Kidney (tissue), 14 donors: ENCODE data around the gene MARCO. TPM values are rescaled to one million over a fixed set of nuclear protein-coding genes. Genes with fewer than 3 reads are reported as not detected.
"Not testable (repeated sequence)": the region's sequence is repeated elsewhere in the genome, so short reads cannot be mapped to it uniquely, and the experiment has no call there.

Experiments used
- DNase-seq, 5 donors: peaks; one replicate each; pipeline ENCODE4 v3.0.0-alpha.2; 2013 to 2020
- FAIRE-seq: peaks from 2 replicates; lab custom pipeline; 2012; peaks lifted over from hg19 to GRCh38; lab: Jason Lieb, UNC
- H3K27ac ChIP-seq, 2 donors: one replicate each; pipeline ENCODE4 v1.7.0; 2013; ENCODE audit warnings: low read depth in 2 of 2, low read length in 2 of 2, inconsistent platforms in 1 of 2
- H3K27me3 ChIP-seq: one replicate; pipeline ENCODE4 v1.7.1; 2013; ENCODE audit warnings: low read length, inconsistent platforms; ENCODE audit not compliant: control insufficient read depth, insufficient read depth
- H3K36me3 ChIP-seq, 3 donors: one replicate each; pipeline versions ENCODE4 v1.7.0 to v1.7.1; 2013; ENCODE audit warnings: low read length in 3 of 3, control low read depth in 1 of 3, inconsistent platforms in 1 of 3; ENCODE audit not compliant: insufficient read depth in 3 of 3, control insufficient read depth in 2 of 3
- H3K4me1 ChIP-seq, 3 donors: one replicate each; pipeline versions ENCODE4 v1.7.0 to v1.7.1; 2013; ENCODE audit warnings: low read length in 3 of 3, inconsistent platforms in 1 of 3, low read depth in 1 of 3; ENCODE audit not compliant: control insufficient read depth in 2 of 3, insufficient read depth in 2 of 3
- H3K4me3 ChIP-seq, 3 donors: one replicate each; pipeline versions ENCODE4 v1.7.0 to v1.8.1; 2013; ENCODE audit warnings: low read length in 3 of 3, control low read depth in 1 of 3, inconsistent platforms in 1 of 3
- H3K9ac ChIP-seq, 3 donors: one replicate each; pipeline versions ENCODE4 v1.7.0 to v1.7.1; 2013; ENCODE audit warnings: low read length in 3 of 3, control low read depth in 1 of 3, inconsistent platforms in 1 of 3
- H3K9me3 ChIP-seq, 3 donors: one replicate each; pipeline versions ENCODE4 v1.7.0 to v1.7.1; 2013; ENCODE audit warnings: low read length in 3 of 3, control low read depth in 1 of 3, inconsistent platforms in 1 of 3; ENCODE audit not compliant: control insufficient read depth in 2 of 3, insufficient read depth in 1 of 3
- CTCF ChIP-seq: IDR thresholded peaks from 3 replicates; pipeline ENCODE4 v1.5.1; 2012; ENCODE audit warnings: mild to moderate bottlenecking, moderate library complexity, borderline replicate concordance; ENCODE audit not compliant: insufficient read depth; ENCODE audit errors: extremely low read depth
- intact Hi-C: fragments of 100-400 bp; cut with DNase I; formaldehyde crosslinking; loops from one replicate; pipeline ENCODE4 v1.11.1; 2022
- polyA plus RNA-seq: library from polyadenylated mRNA; stranded (reverse); fragments of 350-450 nt; fragmentation: Illumina TruSeq; extraction: RNeasy Lipid Tissue Mini Kit (QIAGEN cat#74804); gene quantifications from one replicate; pipeline ENCODE4 v1.2.3, GENCODE V29; 2014; ENCODE audit warnings: low read depth, low replicate concordance; ENCODE audit not compliant: insufficient read depth
- total RNA-seq: library from RNA; stranded (reverse); fragmentation: NEBNext Ultra II Directional; extraction: Animal tissue kit (Norgen Biotek cat#: 25700); gene quantifications from one replicate; pipeline ENCODE4 v1.2.1, GENCODE V29; 2021
- donor health status: control.
- donor health status: control.
- donor health status: control.
- donor health status: control.
- donor health status: control.
- donor health status: DM: yes; HTN: yes; CAD: no.
- donor health status: Normal renal cell carcinoma (clear cell type).

MARCO gene
- total and polyA plus RNA-seq, 2 donors from 2014 or later = 0.65 to 4.6 TPM

- intact Hi-C loops = no loop called here
- Histone ChIP-seq H3K4me3 (no peak overlapping the region), H3K27me3 (no peaks in the 10 kb centered on the region), H3K4me1 (peaks cover 0 to 2% (median 0%) of the 10 kb centered on the region in 3 donors), H3K36me3 (no peaks in the 10 kb centered on the region), H3K27ac (no peak overlapping the region), H3K9me3 (no peaks in the 10 kb centered on the region), H3K9ac (no peak overlapping the region)
- DNase-seq = no peak
- no peak for TF ChIP-seq CTCF
- no peak for FAIRE-seq
Observed at GRCh38 chr2:119026890-119027289, 84.9 kb downstream of the MARCO start.

- FAIRE-seq (no peak), DNase-seq (peak in 1 of 5 donors; percentile 16)
- TF ChIP-seq CTCF = no peak
- H3K9ac ChIP-seq = no peak overlapping the region
- no peak overlapping the region for H3K4me3 ChIP-seq
- no peaks in the 10 kb centered on the region for H3K36me3 ChIP-seq
- H3K27ac ChIP-seq = no peak overlapping the region
- peaks cover 0 to 2% (median 0%) of the 10 kb centered on the region in 3 donors for H3K4me1 ChIP-seq
- no peaks in the 10 kb centered on the region for H3K27me3 ChIP-seq
- intact Hi-C loops = no loop called here
- H3K9me3 ChIP-seq = no peaks in the 10 kb centered on the region
Observed at GRCh38 chr2:119028327-119029174, 86.6 kb downstream of the MARCO start.

GRCh38 chr2:119029297-119029696 lies 87.3 kb downstream of the MARCO start:
- no peak for TF ChIP-seq CTCF
- Histone ChIP-seq H3K9me3 (no peaks in the 10 kb centered on the region), H3K9ac (no peak overlapping the region), H3K27ac (no peak overlapping the region), H3K36me3 (no peaks in the 10 kb centered on the region), H3K4me1 (peaks cover 0 to 2% (median 0%) of the 10 kb centered on the region in 3 donors), H3K4me3 (no peak overlapping the region), H3K27me3 (no peaks in the 10 kb centered on the region)
- DNase-seq = no peak
- no peak for FAIRE-seq
- intact Hi-C loops = no loop called here

GRCh38 chr2:119037922-119038321 lies 95.9 kb downstream of the MARCO start:
- H3K36me3 ChIP-seq, H3K27ac ChIP-seq, H3K9me3 ChIP-seq, H3K9ac ChIP-seq, DNase-seq, intact Hi-C loops, H3K4me3 ChIP-seq, H3K4me1 ChIP-seq, H3K27me3 ChIP-seq, FAIRE-seq: not testable (repeated sequence)
